IMR-90 (cell line): ENCODE data around the gene CLDN9. TPM values are rescaled to one million over a fixed set of nuclear protein-coding genes. Genes with fewer than 3 reads are reported as not detected.
"Not testable (repeated sequence)": the region's sequence is repeated elsewhere in the genome, so short reads cannot be mapped to it uniquely, and the experiment has no call there.

Source experiments
- ATAC-seq: fragments of 200-7000 bp; cut with Tn5 transposase; 2 replicates; pipeline ENCODE4 v1.9.1; 2020; ENCODE audit warnings: low read depth, mild to moderate bottlenecking, moderate library complexity
- BruUV-seq: library from RNA; stranded (reverse); fragments of 400-500 nt; replicated peaks from 2 replicates; lab custom pipeline; 2021; lab: Mats Ljungman, UMichigan
- CTCF ChIA-PET: fragments of 300-600 bp; formaldehyde crosslinking; extraction: SDS; loops from one replicate; lab custom pipeline; 2021; ENCODE audit warnings: antibody characterized with exemption; lab: Yijun Ruan, JAX
- POLR2A ChIA-PET: fragments of 300-600 bp; sonication (Branson Sonifier 250); formaldehyde crosslinking; loops from one replicate; lab custom pipeline; 2022; ENCODE audit warnings: antibody characterized with exemption; ENCODE audit not compliant: unreplicated experiment; lab: Charles Lee
- DNase-seq: peaks from one replicate; pipeline ENCODE4 v3.0.0; 2013
- H2AFZ ChIP-seq: replicated peaks from 2 replicates; pipeline ENCODE3; 2013; ENCODE audit warnings: low read length, mild to moderate bottlenecking; ENCODE audit not compliant: poor library complexity
- H2AK5ac ChIP-seq: 2 replicates; pipeline ENCODE4 v1.6.1; 2013; ENCODE audit warnings: low read depth, low read length, inconsistent platforms
- H2AK9ac ChIP-seq: replicated peaks from 2 replicates; pipeline ENCODE3; 2013; ENCODE audit warnings: mild to moderate bottlenecking, low read depth, low read length, moderate library complexity; ENCODE audit not compliant: poor library complexity
- H2BK120ac ChIP-seq: 2 replicates; pipeline ENCODE4 v1.6.1; 2013; ENCODE audit warnings: low read depth, low read length, inconsistent platforms
- H2BK15ac ChIP-seq: 3 replicates; pipeline ENCODE4 v1.6.1; 2013; ENCODE audit warnings: low read depth, low read length, inconsistent platforms
- H2BK20ac ChIP-seq: 2 replicates; pipeline ENCODE4 v1.6.1; 2013; ENCODE audit warnings: low read depth, mild to moderate bottlenecking, inconsistent platforms, low read length, moderate library complexity
- H2BK5ac ChIP-seq: 2 replicates; pipeline ENCODE4 v1.6.1; 2013; ENCODE audit warnings: mild to moderate bottlenecking, low read depth, low read length, inconsistent platforms; ENCODE audit not compliant: poor library complexity, severe bottlenecking
- H3K14ac ChIP-seq: replicated peaks from 2 replicates; pipeline ENCODE4 v1.6.1; 2013; ENCODE audit warnings: low read depth, low read length, inconsistent platforms
- H3K18ac ChIP-seq: 2 replicates; pipeline ENCODE4 v1.6.1; 2013; ENCODE audit warnings: low read depth, low read length, control low read depth
- H3K23ac ChIP-seq: 2 replicates; pipeline ENCODE4 v1.6.1; 2013; ENCODE audit warnings: low read depth, low read length, inconsistent platforms
- H3K27ac ChIP-seq: 2 replicates; pipeline ENCODE4 v1.5.1; 2013; ENCODE audit warnings: mild to moderate bottlenecking, control low read depth, low read length; ENCODE audit not compliant: insufficient read depth
- H3K27me3 ChIP-seq: 2 replicates; pipeline ENCODE4 v1.6.1; 2013; ENCODE audit warnings: low read length; ENCODE audit not compliant: control insufficient read depth, insufficient read depth
- H3K36me3 ChIP-seq: 2 replicates; pipeline ENCODE4 v1.6.1; 2013; ENCODE audit warnings: low read length, mixed read lengths; ENCODE audit not compliant: control insufficient read depth, insufficient read depth
- H3K4ac ChIP-seq: 2 replicates; pipeline ENCODE4 v1.6.1; 2013; ENCODE audit warnings: low read depth, low read length, inconsistent platforms
- H3K4me1 ChIP-seq: 2 replicates; pipeline ENCODE4 v1.6.1; 2013; ENCODE audit warnings: low read length, mixed read lengths; ENCODE audit not compliant: control insufficient read depth, insufficient read depth
- H3K4me2 ChIP-seq: 2 replicates; pipeline ENCODE4 v1.6.1; 2013; ENCODE audit warnings: low read depth, mild to moderate bottlenecking, control low read depth, low read length, moderate library complexity
- H3K4me3 ChIP-seq: 2 replicates; pipeline ENCODE4 v1.5.1; 2013; ENCODE audit warnings: low read depth, mild to moderate bottlenecking, control low read depth, low read length, moderate library complexity; ENCODE audit not compliant: insufficient read depth
- H3K56ac ChIP-seq: 2 replicates; pipeline ENCODE4 v1.6.1; 2013; ENCODE audit warnings: low read length, inconsistent platforms; ENCODE audit not compliant: insufficient read depth; ENCODE audit errors: extremely low read depth
- H3K79me1 ChIP-seq, 2 experiments: 2 replicates each; pipeline ENCODE4 v1.6.1; 2013; ENCODE audit warnings: low read length in 2 of 2, inconsistent platforms in 1 of 2, low read depth in 1 of 2
- H3K9ac ChIP-seq: 2 replicates; pipeline ENCODE4 v1.6.1; 2013; ENCODE audit warnings: low read depth, low read length, control low read depth
- H3K9me1 ChIP-seq: 2 replicates; pipeline ENCODE4 v1.6.1; 2013; ENCODE audit warnings: low read length, inconsistent platforms; ENCODE audit not compliant: insufficient read depth
- H3K9me3 ChIP-seq: 2 replicates; pipeline ENCODE4 v1.6.1; 2013; ENCODE audit warnings: low read length; ENCODE audit not compliant: control insufficient read depth, insufficient read depth
- H4K20me1 ChIP-seq: 2 replicates; pipeline ENCODE4 v1.6.1; 2013; ENCODE audit warnings: low read length, inconsistent platforms; ENCODE audit not compliant: insufficient read depth
- H4K5ac ChIP-seq: 2 replicates; pipeline ENCODE4 v1.6.1; 2013; ENCODE audit warnings: mild to moderate bottlenecking, low read depth, low read length, control low read depth
- H4K8ac ChIP-seq, 2 experiments: 2 replicates each; pipeline ENCODE4 v1.6.1; 2013; ENCODE audit warnings: low read depth in 2 of 2, low read length in 2 of 2, control low read depth in 1 of 2, inconsistent platforms in 1 of 2
- H4K91ac ChIP-seq: 2 replicates; pipeline ENCODE4 v1.6.1; 2013; ENCODE audit warnings: low read depth, low read length, inconsistent platforms; ENCODE audit not compliant: insufficient read depth
- WGBS, 2 experiments: methylation state at CpG; one replicate each; pipeline versions ENCODE4 v1.1.5 to v1.1.7; 2013; ENCODE audit warnings: missing lambda C conversion rate in 2 of 2; ENCODE audit not compliant: insufficient read length in 1 of 2; ENCODE audit errors: extremely low coverage in 2 of 2; 5-methylcytosine and 5-hydroxymethylcytosine counted together
- dilution Hi-C: fragments of 300-500 bp; cut with HindIII; formaldehyde crosslinking; loops from one replicate; pipeline ENCODE4 v1.14.3; 2018; ENCODE audit warnings: low sequenced_read_pairs; ENCODE audit not compliant: unreplicated experiment
- in situ Hi-C: fragments of 300-500 bp; cut with MboI; formaldehyde crosslinking; loops from 3 replicates; pipeline ENCODE4 v1.14.3; 2019; ENCODE audit warnings: low sequenced_read_pairs, inconsistent platforms, mixed read lengths
- intact Hi-C: fragments of 100-400 bp; cut with micrococcal nuclease; formaldehyde crosslinking; loops from 2 replicates; pipeline ENCODE4 v1.10.0; 2022
- polyA plus RNA-seq, 3 experiments: library from polyadenylated mRNA; depleted of rRNA; stranded (reverse); fragments of >200 nt; gene quantifications; 2 replicates each; pipeline ENCODE4 v1.2.3, GENCODE V29; 2012; ENCODE audit warnings: low replicate concordance in 1 of 3
- total RNA-seq: library from RNA; depleted of rRNA; stranded (reverse); fragments of >200 nt; gene quantifications from 2 replicates; pipeline ENCODE4 v1.2.3, GENCODE V29; 2012

CLDN9 gene
- total and polyA plus RNA-seq, 2 of the 4 experiments (the other 2 are of a cell fraction): 0.05 TPM; not detected in 1

DNA sequence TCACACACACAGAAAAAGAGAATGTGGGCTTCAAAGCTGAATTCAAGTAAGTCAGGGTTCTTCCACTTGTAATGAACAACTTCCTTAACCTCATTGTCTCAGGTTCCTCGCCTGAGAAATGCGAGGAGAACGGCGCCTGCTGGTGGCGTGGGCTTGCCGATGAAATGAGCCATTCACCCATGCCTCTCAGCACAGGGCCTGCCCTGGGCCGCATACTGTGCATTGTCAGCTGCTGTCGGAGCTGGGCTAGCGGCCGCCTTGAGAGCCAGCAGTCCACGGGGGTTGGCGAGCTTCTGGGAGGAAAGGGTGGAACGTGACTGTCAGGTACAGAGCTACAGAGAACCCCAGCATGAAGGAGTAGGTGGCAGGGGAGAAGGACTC, 40.6 kb downstream of the CLDN9 start:
- H3K4me3 ChIP-seq, H4K20me1 ChIP-seq, H3K23ac ChIP-seq, BruUV-seq, H3K36me3 ChIP-seq, H3K79me1 ChIP-seq, H2BK5ac ChIP-seq, H3K14ac ChIP-seq, H3K9me3 ChIP-seq, H3K27ac ChIP-seq, H3K9ac ChIP-seq, H2BK15ac ChIP-seq, H3K4ac ChIP-seq, in situ Hi-C loops, H2AK9ac ChIP-seq, ATAC-seq, H2AK5ac ChIP-seq, H4K5ac ChIP-seq, dilution Hi-C loops, intact Hi-C loops, H2BK120ac ChIP-seq, H3K4me1 ChIP-seq, H3K9me1 ChIP-seq, POLR2A ChIA-PET, H3K56ac ChIP-seq, H4K8ac ChIP-seq, DNase-seq, H2BK20ac ChIP-seq, H2AFZ ChIP-seq, CTCF ChIA-PET, H3K4me2 ChIP-seq, H3K18ac ChIP-seq, H4K91ac ChIP-seq: not testable (repeated sequence)
- no CpG with 5 or more reads among the region's 13 CpGs for WGBS, 2 experiments
- peaks cover 21% of the 10 kb centered on the region for H3K27me3 ChIP-seq
